BLaER1 treated with 17β-estradiol and CSF1 and Interleukin-3, amounts not matched to agents 10 nM and 100 nM (cell line): ENCODE measurements around the gene LAMA2.

Experiments
- H3K27ac ChIP-seq, 11 experiments: shearing (Covaris generic); formaldehyde crosslinking; 2 replicates each; pipeline ENCODE4 v1.8.1; 2022
- H3K27me3 ChIP-seq, 11 experiments: shearing (Covaris generic); formaldehyde crosslinking; 2 replicates each; pipeline ENCODE4 v1.8.1; 2022
- H3K36me3 ChIP-seq, 11 experiments: shearing (Covaris generic); formaldehyde crosslinking; 2 replicates each; pipeline ENCODE4 v1.8.1; 2022
- H3K4me1 ChIP-seq, 10 experiments: shearing (Covaris generic); formaldehyde crosslinking; 2 replicates each; pipeline ENCODE4 v1.8.1; 2022
- H3K4me2 ChIP-seq, 11 experiments: shearing (Covaris generic); formaldehyde crosslinking; 2 replicates each; pipeline ENCODE4 v1.8.1; 2022
- H3K4me3 ChIP-seq, 10 experiments: shearing (Covaris generic); formaldehyde crosslinking; 2 replicates each; pipeline ENCODE4 v1.8.1; 2022
- H3K9ac ChIP-seq, 11 experiments: shearing (Covaris generic); formaldehyde crosslinking; 2 replicates each; pipeline ENCODE4 v1.8.1; 2022
- H3K9me3 ChIP-seq, 11 experiments: shearing (Covaris generic); formaldehyde crosslinking; replicated peaks in 1 of 11; 2 replicates each; pipeline ENCODE4 v1.8.1; 2022
- H4K20me1 ChIP-seq, 11 experiments: shearing (Covaris generic); formaldehyde crosslinking; 2 replicates each; pipeline ENCODE4 v1.8.1; 2022
- Cebpa-rat ChIP-seq, 11 experiments: shearing (Covaris generic); IDR thresholded peaks; 2 replicates each; pipeline ENCODE4 v1.8.1; 2022

The LAMA2 gene

DNA sequence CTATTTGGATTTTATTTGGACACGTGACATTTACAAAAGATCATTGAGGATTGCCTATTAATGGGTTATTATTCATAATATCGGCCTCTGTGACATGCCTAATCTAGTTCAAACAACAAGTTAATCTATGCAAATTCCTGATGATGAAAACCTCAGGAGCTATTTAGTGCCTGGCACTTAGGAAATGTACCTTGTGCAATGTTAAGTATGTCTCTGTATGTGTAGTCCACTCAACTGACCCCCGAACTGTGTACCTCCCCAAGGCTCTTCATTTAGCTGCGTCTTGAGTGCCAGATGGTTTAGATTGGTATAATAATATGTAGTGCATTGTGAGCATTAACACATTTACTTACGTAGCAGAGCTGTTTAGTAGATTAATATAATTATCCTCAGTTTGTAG, 6.9 kb downstream of the LAMA2 start:
- H3K4me3 ChIP-seq = no peak overlapping the region
- H3K36me3 ChIP-seq = no peaks in the 10 kb centered on the region
- TF ChIP-seq Cebpa-rat (IDR thresholded peaks at IDR 0.05) = no peak
- H3K27me3 ChIP-seq = no peaks in the 10 kb centered on the region
- no peak overlapping the region for H3K4me2 ChIP-seq
- no peaks in the 10 kb centered on the region for H3K9me3 ChIP-seq
- H3K27ac ChIP-seq = no peak overlapping the region
- H3K4me1 ChIP-seq = no peaks in the 10 kb centered on the region
- H4K20me1 ChIP-seq = no peaks in the 10 kb centered on the region
- no peak overlapping the region for H3K9ac ChIP-seq

- Histone ChIP-seq H4K20me1 (no peaks in the 10 kb centered on the region), H3K27me3 (no peaks in the 10 kb centered on the region), H3K9ac (no peak overlapping the region), H3K36me3 (no peaks in the 10 kb centered on the region), H3K27ac (no peak overlapping the region), H3K4me2 (no peak overlapping the region), H3K4me1 (no peaks in the 10 kb centered on the region), H3K4me3 (no peak overlapping the region), H3K9me3 (no peaks in the 10 kb centered on the region)
- no peak for TF ChIP-seq Cebpa-rat (IDR thresholded peaks at IDR 0.05)
These were observed 9.1 kb downstream of the LAMA2 start for GRCh38 chr6:128892079-128892478.

DNA sequence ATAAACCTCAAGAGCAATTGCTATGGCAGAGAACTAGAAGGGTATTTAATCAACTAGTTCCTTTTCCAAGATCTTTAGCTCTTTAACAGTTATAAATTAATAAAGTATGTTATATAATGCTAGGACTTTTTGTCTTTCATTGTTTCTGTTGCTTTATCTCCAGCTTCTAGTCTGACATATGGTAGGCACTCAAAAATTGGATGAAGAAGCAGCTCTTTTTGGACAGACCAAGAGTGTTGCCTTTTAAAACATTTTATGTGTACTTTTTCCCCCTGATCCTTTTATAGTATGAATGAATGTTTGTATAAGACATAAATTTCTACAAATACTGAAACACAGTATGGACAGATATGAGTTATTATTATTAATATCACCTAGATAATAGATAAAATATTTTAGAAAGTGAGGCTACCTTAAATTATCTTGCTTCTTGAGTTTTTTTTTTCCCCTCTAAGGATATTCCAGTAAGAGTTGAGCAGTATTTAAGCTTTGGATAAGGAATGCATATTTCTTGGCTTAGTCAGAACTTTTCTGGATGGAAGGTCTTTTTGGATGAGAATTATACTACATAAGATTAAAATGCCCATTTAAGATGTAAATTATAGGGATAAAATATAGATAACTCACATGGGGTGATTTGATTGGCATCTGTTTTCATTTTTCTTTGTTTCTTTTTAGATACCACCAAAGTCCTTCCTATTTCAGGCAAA, 16.6 kb downstream of the LAMA2 start:
- no peaks in the 10 kb centered on the region for H4K20me1 ChIP-seq

GRCh38 chr6:128903715-128904114, 20.8 kb downstream of the LAMA2 start:
- H3K4me1 ChIP-seq = no peaks in the 10 kb centered on the region
- TF ChIP-seq Cebpa-rat (IDR thresholded peaks at IDR 0.05) = no peak
- H3K9me3 ChIP-seq = no peaks in the 10 kb centered on the region
- H3K27me3 ChIP-seq = no peaks in the 10 kb centered on the region
- H3K36me3 ChIP-seq = no peaks in the 10 kb centered on the region
- H3K27ac ChIP-seq = no peak overlapping the region
- H4K20me1 ChIP-seq = no peaks in the 10 kb centered on the region
- no peak overlapping the region for H3K4me3 ChIP-seq
- no peak overlapping the region for H3K4me2 ChIP-seq
- H3K9ac ChIP-seq = no peak overlapping the region

More for the DNA sequence above, 16.6 kb downstream of the LAMA2 start:
- TF ChIP-seq Cebpa-rat (IDR thresholded peaks at IDR 0.05) = no peak
- Histone ChIP-seq H3K4me1 (no peaks in the 10 kb centered on the region), H3K4me2 (no peak overlapping the region), H3K36me3 (no peaks in the 10 kb centered on the region), H3K27me3 (no peaks in the 10 kb centered on the region), H3K9me3 (no peaks in the 10 kb centered on the region), H3K4me3 (no peak overlapping the region), H3K9ac (no peak overlapping the region), H3K27ac (no peak overlapping the region)

- H3K4me1 ChIP-seq = no peaks in the 10 kb centered on the region
These were observed 31.1 kb downstream of the LAMA2 start for GRCh38 chr6:128914051-128914450.

GRCh38 chr6:128918886-128919285, 35.9 kb downstream of the LAMA2 start:
- no peaks in the 10 kb centered on the region for H4K20me1 ChIP-seq
- TF ChIP-seq Cebpa-rat (IDR thresholded peaks at IDR 0.05) = no peak
- no peak overlapping the region for H3K9ac ChIP-seq
- H3K9me3 ChIP-seq = no peaks in the 10 kb centered on the region
- no peak overlapping the region for H3K4me2 ChIP-seq
- no peak overlapping the region for H3K27ac ChIP-seq
- no peaks in the 10 kb centered on the region for H3K27me3 ChIP-seq
- no peaks in the 10 kb centered on the region for H3K4me1 ChIP-seq
- H3K4me3 ChIP-seq = no peak overlapping the region
- H3K36me3 ChIP-seq = no peaks in the 10 kb centered on the region

More at GRCh38 chr6:128914051-128914450, 31.1 kb downstream of the LAMA2 start:
- no peak overlapping the region for H3K27ac ChIP-seq
- no peaks in the 10 kb centered on the region for H3K36me3 ChIP-seq
- H3K9me3 ChIP-seq = no peaks in the 10 kb centered on the region
- H3K4me2 ChIP-seq = no peak overlapping the region
- no peaks in the 10 kb centered on the region for H4K20me1 ChIP-seq
- no peak overlapping the region for H3K9ac ChIP-seq
- no peak overlapping the region for H3K4me3 ChIP-seq
- no peaks in the 10 kb centered on the region for H3K27me3 ChIP-seq
- no peak for TF ChIP-seq Cebpa-rat (IDR thresholded peaks at IDR 0.05)

DNA sequence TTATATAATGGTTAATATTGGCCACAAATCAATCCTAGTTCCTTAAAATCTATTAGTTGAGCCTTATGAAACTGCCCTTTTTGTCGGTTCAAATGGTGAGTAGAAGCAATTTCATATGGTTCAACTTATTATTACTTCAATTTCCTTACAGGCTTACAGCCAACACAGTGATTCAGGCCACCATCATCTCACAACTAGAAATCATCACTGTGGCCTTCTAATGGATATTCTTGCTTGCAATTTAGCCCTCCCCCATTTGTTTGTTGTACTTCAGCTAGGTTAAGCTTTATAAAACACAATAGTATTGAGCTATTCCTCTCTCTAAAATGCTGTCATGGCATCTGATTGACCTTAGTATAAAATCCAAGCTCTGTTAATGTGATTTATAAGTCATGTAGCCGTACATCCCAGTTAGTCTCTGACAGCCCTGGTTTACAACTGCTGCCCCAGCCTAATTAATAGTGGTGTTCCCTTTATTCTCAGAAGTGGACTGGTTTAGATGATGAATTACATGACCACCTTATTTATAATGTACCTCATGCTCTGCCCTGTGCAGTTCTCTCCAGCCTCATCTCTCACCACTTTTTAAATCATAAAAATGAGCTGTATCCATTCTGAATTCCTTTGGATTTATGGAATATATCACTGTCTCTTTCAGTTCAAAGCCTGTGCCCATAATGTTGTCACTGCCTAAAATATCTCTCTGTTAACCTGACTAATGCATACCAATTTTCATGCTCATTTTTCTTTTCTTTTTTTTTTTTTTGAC, 36.7 kb downstream of the LAMA2 start:
- Histone ChIP-seq H3K4me1 (no peaks in the 10 kb centered on the region), H3K9me3 (no peaks in the 10 kb centered on the region), H3K27me3 (no peaks in the 10 kb centered on the region), H3K27ac (no peak overlapping the region), H3K4me3 (no peak overlapping the region), H3K9ac (no peak overlapping the region), H4K20me1 (no peaks in the 10 kb centered on the region), H3K4me2 (no peak overlapping the region), H3K36me3 (no peaks in the 10 kb centered on the region)
- TF ChIP-seq Cebpa-rat (IDR thresholded peaks at IDR 0.05) = no peak

DNA sequence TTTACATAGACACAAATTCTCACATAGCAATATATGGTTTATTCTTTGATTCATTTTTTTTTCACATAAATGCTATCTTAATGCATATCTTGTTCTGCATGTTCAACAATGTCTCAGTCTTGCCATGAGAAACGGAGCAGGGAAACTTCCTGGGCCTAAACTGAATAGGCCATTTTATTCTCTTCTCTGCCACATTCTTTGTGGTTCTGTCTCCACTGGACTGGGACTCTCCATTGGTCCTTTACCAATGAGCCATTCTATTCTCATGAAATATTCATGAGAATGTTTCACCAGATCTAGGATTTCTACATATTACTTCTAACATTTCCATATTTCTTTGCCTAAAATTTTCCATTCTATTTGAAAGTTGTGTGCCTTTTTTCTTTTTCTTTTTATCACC, 42.8 kb downstream of the LAMA2 start:
- H4K20me1 ChIP-seq = no peaks in the 10 kb centered on the region
- H3K9me3 ChIP-seq = no peaks in the 10 kb centered on the region
- H3K27me3 ChIP-seq = no peaks in the 10 kb centered on the region
- no peaks in the 10 kb centered on the region for H3K36me3 ChIP-seq
- no peak overlapping the region for H3K4me2 ChIP-seq
- no peak overlapping the region for H3K27ac ChIP-seq
- no peak overlapping the region for H3K4me3 ChIP-seq
- no peak for TF ChIP-seq Cebpa-rat (IDR thresholded peaks at IDR 0.05)
- no peaks in the 10 kb centered on the region for H3K4me1 ChIP-seq
- no peak overlapping the region for H3K9ac ChIP-seq

DNA sequence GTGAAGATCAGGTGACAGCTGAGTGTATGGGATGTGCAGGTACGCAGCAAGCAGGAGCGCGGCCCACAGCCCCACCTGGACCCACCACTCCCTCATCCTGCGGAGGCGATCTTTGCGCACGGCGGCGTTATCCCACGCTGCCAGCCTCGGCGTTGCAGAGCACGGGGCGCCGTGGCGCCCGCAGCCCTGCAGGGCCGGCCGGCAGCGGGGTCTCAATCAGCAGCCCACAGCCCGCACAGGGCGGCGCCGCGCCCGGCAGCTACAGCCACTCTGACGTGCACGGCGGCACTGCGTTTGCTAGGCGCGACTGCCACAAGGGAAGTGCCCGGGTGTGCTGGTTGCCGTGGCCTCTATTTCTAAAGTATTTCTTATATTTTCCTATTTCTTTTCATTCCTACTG, 46.9 kb downstream of the LAMA2 start:
- no peaks in the 10 kb centered on the region for H3K27me3 ChIP-seq
- no peak overlapping the region for H3K9ac ChIP-seq
- H3K4me1 ChIP-seq = no peaks in the 10 kb centered on the region
- H3K4me2 ChIP-seq = no peak overlapping the region
- H3K27ac ChIP-seq = no peak overlapping the region
- no peaks in the 10 kb centered on the region for H3K36me3 ChIP-seq
- H3K9me3 ChIP-seq = no peaks in the 10 kb centered on the region
- no peaks in the 10 kb centered on the region for H4K20me1 ChIP-seq
- TF ChIP-seq Cebpa-rat (IDR thresholded peaks at IDR 0.05) = no peak
- H3K4me3 ChIP-seq = no peak overlapping the region

- H3K36me3 ChIP-seq = no peaks in the 10 kb centered on the region
- H3K4me3 ChIP-seq = no peak overlapping the region
- H3K9ac ChIP-seq = no peak overlapping the region
- H3K4me1 ChIP-seq = no peaks in the 10 kb centered on the region
- H3K27ac ChIP-seq = no peak overlapping the region
- no peak overlapping the region for H3K4me2 ChIP-seq
- H4K20me1 ChIP-seq = no peaks in the 10 kb centered on the region
- no peaks in the 10 kb centered on the region for H3K27me3 ChIP-seq
- H3K9me3 ChIP-seq = no peaks in the 10 kb centered on the region
- no peak for TF ChIP-seq Cebpa-rat (IDR thresholded peaks at IDR 0.05)
These were observed 47.4 kb downstream of the LAMA2 start for GRCh38 chr6:128930321-128930720.
